Muscle layer of colon (tissue), 2 donors: ENCODE results near the gene PIMREG.

Experiments used
- H3K27ac ChIP-seq: one replicate; pipeline ENCODE4 v1.7.0; 2013; ENCODE audit warnings: low read depth, mild to moderate bottlenecking, low read length, moderate library complexity
- H3K27me3 ChIP-seq, 2 donors: one replicate each; pipeline ENCODE4 v1.7.0; 2013; ENCODE audit warnings: low read length in 2 of 2, mild to moderate bottlenecking in 2 of 2; ENCODE audit not compliant: insufficient read depth in 2 of 2, control insufficient read depth in 1 of 2
- H3K36me3 ChIP-seq: one replicate; pipeline ENCODE4 v1.7.0; 2013; ENCODE audit warnings: mild to moderate bottlenecking, low read length; ENCODE audit not compliant: insufficient read depth
- H3K4me1 ChIP-seq: one replicate; pipeline ENCODE4 v1.7.0; 2013; ENCODE audit warnings: mild to moderate bottlenecking, low read length; ENCODE audit not compliant: insufficient read depth
- H3K4me3 ChIP-seq, 2 donors: one replicate each; pipeline ENCODE4 v1.7.0; 2013; ENCODE audit warnings: low read length in 2 of 2, low read depth in 1 of 2, mild to moderate bottlenecking in 1 of 2, moderate library complexity in 1 of 2
- H3K9ac ChIP-seq: one replicate; pipeline ENCODE4 v1.7.0; 2013; ENCODE audit warnings: low read length
- H3K9me3 ChIP-seq: one replicate; pipeline ENCODE4 v1.7.0; 2013; ENCODE audit warnings: mild to moderate bottlenecking, low read length
- donor health status: abdominal sarcoma.
- donor health status: Adenocarcinoma of cecum.

PIMREG gene

DNA sequence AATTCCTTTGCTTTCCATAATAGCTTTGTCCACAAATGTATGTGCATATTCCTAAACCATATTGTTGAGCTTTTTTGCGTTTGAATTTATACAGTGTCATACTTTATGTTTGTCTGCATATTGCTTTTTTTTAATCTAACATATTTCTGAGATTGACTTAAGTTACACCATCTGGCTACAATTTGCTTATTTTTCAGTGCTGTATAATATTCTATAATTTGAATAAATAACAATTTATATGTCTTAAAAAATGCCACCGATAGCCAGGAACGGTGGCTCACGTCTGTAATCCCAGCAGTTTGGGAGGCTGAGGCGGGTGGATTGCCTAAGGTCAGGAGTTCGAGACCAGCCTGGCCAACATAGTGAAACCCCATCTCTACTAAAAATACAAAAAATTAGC, 1.5 kb upstream of the PIMREG start:
- Histone ChIP-seq H3K9ac (no peak overlapping the region), H3K27ac (no peak overlapping the region), H3K9me3 (no peaks in the 10 kb centered on the region), H3K27me3 (peaks cover 0 to under 1% of the 10 kb centered on the region in 2 donors), H3K4me3 (no peak overlapping the region), H3K36me3 (no peaks in the 10 kb centered on the region), H3K4me1 (peaks cover 13% of the 10 kb centered on the region)

DNA sequence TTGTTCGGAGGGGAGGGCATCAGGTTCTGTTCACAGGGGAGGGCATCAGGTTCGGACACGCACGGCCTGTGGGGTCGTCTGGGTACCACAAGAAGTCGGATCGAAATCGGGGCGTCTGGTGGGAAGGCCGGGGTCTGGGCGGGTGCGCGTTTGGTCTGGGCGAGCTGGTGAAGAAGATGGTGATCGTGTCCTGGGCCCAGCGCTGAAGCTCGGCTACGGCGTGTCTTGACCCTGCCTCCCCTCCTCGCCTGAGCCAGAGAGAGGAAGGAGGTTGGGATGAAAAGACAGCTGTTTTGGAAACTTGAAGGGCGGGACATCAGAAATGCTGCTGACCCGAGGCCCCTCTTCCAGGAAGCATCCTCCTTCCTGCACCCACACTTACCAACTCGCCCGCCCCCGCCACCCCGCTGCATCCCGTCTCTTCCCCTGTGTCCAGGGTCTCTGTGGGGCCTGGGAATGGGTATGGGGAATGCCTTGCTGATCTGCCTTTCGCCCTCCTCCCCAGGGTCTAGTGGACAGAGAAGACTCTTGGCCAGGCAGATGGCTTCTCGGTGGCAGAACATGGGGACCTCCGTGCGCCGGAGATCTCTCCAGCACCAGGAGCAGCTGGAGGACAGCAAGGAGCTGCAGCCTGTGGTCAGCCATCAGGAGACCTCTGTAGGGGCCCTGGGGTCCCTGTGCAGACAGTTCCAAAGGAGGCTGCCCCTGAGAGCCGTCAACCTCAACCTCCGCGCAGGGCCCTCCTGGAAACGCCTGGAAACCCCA, 498 bp downstream of the PIMREG start:
- Histone ChIP-seq H3K36me3 (no peaks in the 10 kb centered on the region), H3K27me3 (no peaks in the 10 kb centered on the region), H3K4me3 (peak overlapping the region; percentile 56 to 73), H3K4me1 (peaks cover 13% of the 10 kb centered on the region), H3K9ac (no peak overlapping the region), H3K27ac (no peak overlapping the region), H3K9me3 (no peaks in the 10 kb centered on the region)

DNA sequence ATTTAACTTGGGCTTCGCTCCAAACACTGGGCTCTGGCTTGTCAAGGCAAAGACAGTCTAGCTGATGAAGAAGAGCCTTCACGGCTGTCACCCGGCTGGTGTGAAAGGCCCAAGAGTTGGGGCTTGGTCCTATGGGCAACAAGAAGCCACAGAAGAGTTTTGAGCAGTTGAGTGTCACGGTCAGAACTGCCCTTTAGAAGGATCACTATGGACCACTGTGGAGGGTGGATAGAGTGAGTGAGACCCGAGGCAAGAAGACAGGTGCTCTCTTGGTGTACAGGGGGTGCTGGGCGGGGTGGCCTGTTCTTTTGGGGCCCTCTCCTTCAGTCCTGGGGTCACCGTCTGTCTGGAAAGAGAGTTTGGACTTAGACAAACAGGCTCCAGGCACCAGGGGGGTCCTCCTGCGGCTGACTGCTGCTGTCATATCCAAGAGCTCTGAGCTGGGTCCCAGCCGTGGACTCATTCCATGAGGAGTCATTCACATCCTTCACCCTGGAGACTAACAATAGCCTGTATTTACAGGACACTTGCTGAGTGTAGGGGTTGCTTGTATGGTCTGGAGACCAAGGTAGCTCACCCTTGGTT, 2.4 kb downstream of the PIMREG start:
- Histone ChIP-seq H3K9me3 (no peaks in the 10 kb centered on the region), H3K27ac (no peak overlapping the region), H3K27me3 (no peaks in the 10 kb centered on the region), H3K4me1 (peaks cover 13% of the 10 kb centered on the region), H3K4me3 (no peak overlapping the region), H3K36me3 (no peaks in the 10 kb centered on the region), H3K9ac (no peak overlapping the region)

DNA sequence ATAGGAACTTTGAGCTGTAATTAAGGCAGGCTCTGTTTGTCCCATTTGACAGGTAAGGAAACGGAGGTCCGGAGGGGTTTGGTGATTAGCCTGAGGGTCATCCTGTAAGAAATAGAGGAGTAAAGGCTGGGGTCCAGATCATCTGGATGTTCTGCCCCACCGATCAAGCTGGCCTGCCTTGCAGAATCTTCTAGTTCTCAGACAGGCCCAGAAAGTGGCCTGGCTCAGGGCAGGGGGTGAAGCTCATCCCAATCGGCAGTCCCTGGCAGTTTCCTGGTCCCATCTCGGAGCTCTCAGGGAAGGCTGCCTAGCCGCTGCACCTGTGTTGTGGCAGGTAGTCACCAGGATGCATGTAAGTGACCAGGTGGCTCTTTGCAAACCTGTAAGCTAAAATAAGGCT, 4.2 kb downstream of the PIMREG start:
- no peaks in the 10 kb centered on the region for H3K36me3 ChIP-seq
- H3K9me3 ChIP-seq = no peaks in the 10 kb centered on the region
- H3K27ac ChIP-seq = no peak overlapping the region
- no peak overlapping the region for H3K9ac ChIP-seq
- H3K27me3 ChIP-seq = no peaks in the 10 kb centered on the region
- H3K4me3 ChIP-seq = no peak overlapping the region
- H3K4me1 ChIP-seq = peaks cover 10% of the 10 kb centered on the region

DNA sequence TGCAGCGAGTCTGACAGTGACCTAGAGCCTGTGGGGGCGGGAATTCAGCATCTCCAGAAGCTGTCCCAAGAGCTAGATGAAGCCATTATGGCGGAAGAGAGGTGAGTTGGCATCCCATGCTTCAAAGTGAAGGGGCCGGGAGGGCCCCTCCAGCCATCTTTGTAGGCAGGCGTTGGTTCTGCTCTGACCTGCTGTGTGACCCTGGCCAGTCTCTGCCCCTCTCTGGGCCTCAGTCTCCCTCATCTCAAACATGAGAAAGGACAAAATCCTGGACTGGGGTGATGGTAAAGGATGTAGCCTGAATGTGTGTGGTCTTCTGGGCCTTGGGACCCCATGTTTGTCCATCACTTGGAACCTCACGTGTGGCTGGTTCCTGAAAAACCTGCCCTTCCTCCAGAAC, 5.1 kb downstream of the PIMREG start:
- Histone ChIP-seq H3K27me3 (no peaks in the 10 kb centered on the region), H3K9ac (no peak overlapping the region), H3K27ac (no peak overlapping the region), H3K9me3 (no peaks in the 10 kb centered on the region), H3K4me3 (no peak overlapping the region), H3K36me3 (no peaks in the 10 kb centered on the region), H3K4me1 (peaks cover 5% of the 10 kb centered on the region)

DNA sequence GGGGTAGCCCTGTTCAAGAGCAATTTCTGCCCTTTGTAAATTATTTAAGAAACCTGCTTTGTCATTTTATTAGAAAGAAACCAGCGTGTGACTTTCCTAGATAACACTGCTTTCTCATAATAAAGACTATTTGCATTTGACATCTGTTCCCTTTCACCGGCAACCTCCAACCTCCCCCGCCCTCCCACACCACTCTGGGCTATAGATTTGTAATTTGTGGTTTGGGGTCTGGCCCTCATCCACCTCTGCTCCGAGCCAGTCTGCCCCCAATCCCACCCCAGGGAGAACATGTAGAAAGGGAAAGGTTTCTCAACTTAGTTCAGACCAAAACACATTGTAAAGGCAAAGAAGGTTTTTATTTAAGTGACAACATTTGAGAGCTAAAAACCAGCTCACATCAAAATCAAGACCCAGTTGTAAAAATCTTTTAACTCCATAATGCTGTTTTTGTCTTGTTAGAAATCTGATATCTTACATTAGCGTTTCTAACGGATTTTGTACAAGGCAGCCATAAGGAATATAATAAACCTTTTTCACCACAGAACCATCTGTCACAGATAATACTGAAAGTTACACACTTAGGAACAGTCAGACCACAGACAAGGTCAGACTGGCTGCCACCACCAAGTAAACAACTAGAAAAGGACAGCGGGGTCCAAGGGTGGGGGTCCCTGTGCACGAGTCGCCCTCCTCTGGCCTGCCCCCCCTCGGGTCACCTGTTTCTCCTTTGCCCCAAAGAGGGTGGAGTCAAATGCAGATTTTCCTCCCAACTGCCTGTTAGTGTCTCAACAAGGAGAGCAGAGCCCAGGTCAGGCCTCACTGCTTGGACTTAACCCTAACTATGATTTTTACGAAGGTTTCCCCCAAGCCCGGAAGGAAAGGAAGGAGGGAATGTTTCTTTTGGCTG, 6.9 kb downstream of the PIMREG start:
- H3K27ac ChIP-seq = no peak overlapping the region
- no peaks in the 10 kb centered on the region for H3K36me3 ChIP-seq
- no peaks in the 10 kb centered on the region for H3K4me1 ChIP-seq
- no peaks in the 10 kb centered on the region for H3K9me3 ChIP-seq
- H3K27me3 ChIP-seq = no peaks in the 10 kb centered on the region
- no peak overlapping the region for H3K4me3 ChIP-seq
- H3K9ac ChIP-seq = no peak overlapping the region

DNA sequence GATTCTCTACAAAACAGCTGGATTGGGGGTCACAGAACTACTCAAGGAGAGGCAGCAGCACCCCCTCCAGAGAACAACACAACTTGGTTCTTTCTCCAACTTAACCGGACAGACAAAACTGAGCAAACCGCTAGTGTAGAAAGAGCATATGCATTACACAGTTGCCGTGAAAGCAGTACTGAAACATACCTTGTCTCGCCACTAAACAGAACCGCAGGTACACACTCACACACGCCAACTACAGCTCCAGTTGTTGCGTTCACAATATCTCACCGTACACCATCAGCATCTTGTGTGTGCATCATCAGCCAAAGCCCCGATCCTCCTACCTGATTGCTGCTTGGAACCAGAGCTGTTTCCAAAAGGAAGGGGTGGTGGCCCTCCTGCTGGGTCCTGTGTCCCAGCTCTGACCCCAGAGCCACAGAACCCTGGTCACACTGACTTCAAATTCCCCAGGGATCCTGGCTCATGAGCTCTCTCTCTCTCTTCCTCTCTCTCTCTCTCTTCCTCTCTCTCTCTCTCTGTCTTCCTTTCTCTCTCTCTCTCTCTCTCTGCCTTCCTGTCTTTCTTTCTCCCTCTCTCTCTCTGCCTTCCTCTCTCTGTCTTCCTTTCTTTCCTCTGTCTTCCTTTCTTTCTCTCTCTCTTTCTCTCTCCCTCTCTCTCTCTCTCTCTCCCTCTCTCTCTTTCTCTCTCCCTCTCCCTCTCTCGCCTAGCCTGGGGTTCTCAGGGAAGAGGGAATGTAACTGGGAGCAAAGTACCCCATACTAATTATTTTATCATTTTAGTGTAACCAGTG, 8.4 kb downstream of the PIMREG start:
- Histone ChIP-seq H3K9ac (no peak overlapping the region), H3K27me3 (peaks cover 0 to 11% of the 10 kb centered on the region in 2 donors), H3K4me1 (no peaks in the 10 kb centered on the region), H3K4me3 (no peak overlapping the region), H3K27ac (no peak overlapping the region), H3K9me3 (no peaks in the 10 kb centered on the region), H3K36me3 (no peaks in the 10 kb centered on the region)

DNA sequence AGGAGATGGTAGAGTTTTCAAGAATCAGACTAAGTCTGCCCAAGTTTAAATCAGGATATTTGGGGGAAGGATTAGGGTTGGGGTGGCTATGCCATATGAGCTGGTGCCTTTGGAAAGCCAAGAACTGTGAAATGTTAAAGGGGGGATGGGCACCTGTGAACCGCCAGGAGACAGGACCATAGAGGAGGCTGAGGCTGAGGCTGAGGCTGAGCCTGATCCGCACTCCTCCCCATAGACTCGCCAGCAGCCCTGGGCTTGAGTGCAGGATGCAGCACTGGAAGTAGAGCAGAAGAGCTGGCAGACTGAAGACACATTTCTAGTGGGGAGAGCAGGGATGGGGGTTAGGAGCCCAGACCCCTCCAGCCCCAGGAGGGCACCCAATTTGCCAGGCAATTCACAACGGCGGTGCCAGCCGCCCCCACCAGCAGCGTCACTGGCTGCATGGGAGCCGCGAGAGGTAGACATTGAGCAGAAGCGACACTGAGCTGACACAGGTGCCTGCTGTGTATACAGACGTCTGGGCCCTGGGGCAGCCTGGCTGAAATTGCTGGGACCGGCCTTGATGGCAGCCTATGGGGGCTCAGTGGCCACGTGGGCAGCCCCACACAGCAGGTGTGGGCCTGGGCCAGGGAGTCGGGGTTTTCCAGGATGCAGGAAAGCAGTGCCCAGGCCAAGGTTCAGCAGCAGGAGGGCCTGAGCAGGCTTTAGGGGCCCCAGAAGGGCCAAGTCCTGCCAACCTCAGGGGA, 9.2 kb downstream of the PIMREG start:
- Histone ChIP-seq H3K36me3 (no peaks in the 10 kb centered on the region), H3K4me1 (no peaks in the 10 kb centered on the region), H3K9me3 (no peaks in the 10 kb centered on the region), H3K27me3 (peaks cover 0 to 12% of the 10 kb centered on the region in 2 donors), H3K27ac (no peak overlapping the region), H3K9ac (no peak overlapping the region), H3K4me3 (no peak overlapping the region)

DNA sequence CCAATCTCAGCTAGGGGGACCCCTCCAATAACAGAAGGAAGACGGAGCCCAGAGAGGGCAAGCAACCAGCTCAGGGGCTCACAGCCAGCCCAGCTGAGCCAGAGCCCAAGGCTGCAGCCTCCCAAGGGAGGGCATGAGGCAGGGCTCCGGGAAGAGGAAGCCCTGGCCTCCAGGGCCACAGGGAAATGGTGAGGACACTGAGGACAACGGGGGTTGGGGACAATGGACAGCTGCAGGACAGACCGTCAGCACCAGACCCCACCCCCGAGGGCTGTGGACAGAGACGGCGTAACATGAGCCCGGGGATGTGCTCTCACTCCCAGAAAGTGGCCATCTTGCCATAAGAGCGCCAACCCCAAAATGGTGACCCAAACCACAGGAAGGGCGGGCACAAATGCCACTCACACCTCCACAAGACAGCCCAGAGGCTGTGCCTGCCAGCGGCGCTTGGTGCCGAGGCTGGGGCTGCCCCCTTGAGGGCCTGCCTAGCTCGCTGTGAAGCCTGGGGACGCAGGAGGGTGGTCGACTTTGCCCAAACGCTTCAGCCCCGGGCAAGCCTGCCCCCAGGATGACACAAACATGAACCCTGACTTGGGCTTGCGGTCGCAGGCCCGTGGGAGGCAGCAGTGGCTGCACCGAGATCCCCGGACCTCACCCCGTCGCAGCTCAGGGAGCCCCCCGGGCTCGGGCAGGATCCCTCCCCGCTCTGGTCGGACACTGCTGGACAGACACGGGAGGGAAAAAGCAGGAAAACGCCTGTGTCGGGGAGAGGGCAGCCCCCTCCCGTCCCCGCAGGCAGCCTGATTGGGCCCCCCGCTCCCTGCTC, 10.5 kb downstream of the PIMREG start:
- Histone ChIP-seq H3K36me3 (no peaks in the 10 kb centered on the region), H3K27me3 (peaks cover 0 to 12% of the 10 kb centered on the region in 2 donors), H3K9me3 (no peaks in the 10 kb centered on the region), H3K9ac (no peak overlapping the region), H3K4me1 (no peaks in the 10 kb centered on the region), H3K4me3 (no peak overlapping the region), H3K27ac (no peak overlapping the region)

DNA sequence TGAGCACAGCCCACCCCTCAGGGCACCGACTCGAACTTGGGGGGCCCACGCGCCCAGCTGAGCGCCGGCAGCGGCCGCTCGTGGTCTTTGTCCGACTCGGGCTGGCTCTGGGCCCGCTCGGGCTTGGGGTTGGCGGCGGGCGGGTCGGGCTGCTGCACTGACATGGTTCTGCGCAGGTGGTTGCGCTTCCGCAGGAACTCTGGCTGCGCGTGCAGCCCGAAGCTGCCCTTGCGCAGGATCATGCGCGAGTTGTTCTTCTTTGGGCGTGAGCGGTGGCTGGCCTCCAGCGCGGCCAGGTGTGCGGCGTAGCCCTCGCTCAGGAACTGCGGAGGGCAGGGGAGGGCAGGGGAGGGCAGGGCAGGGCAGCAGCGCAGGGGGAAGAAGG, 11.1 kb downstream of the PIMREG start:
- H3K27ac ChIP-seq = no peak overlapping the region
- H3K27me3 ChIP-seq = peaks cover 0 to 12% of the 10 kb centered on the region in 2 donors
- no peak overlapping the region for H3K4me3 ChIP-seq
- no peaks in the 10 kb centered on the region for H3K4me1 ChIP-seq
- no peaks in the 10 kb centered on the region for H3K36me3 ChIP-seq
- no peak overlapping the region for H3K9ac ChIP-seq
- H3K9me3 ChIP-seq = no peaks in the 10 kb centered on the region
